A172 (cell line): ENCODE data around the gene CIAO2B. TPM values are rescaled to one million over a fixed set of nuclear protein-coding genes. Genes with fewer than 3 reads are reported as not detected.

Experiments used
- DNase-seq: peaks from one replicate; pipeline ENCODE4 v3.0.0-alpha.2; 2015; ENCODE audit warnings: low spot score
- total RNA-seq: library from RNA; depleted of rRNA; stranded (reverse); fragments of >200 nt; shearing (Covaris generic); gene quantifications from 2 replicates; pipeline ENCODE4 v1.2.3, GENCODE V29; 2014

The CIAO2B gene
- total RNA-seq, 1 experiment from 2014 or later: 150 TPM

- no peak for DNase-seq
Measured at GRCh38 chr16:66920924-66921680, 13.1 kb downstream of the CIAO2B start.

- no peak for DNase-seq
Measured at GRCh38 chr16:66920299-66920590, 14.0 kb downstream of the CIAO2B start.

- DNase-seq: no peak
Measured at GRCh38 chr16:66919569-66920298, 14.5 kb downstream of the CIAO2B start.

- no peak for DNase-seq
Measured at GRCh38 chr16:66918803-66919568, 15.2 kb downstream of the CIAO2B start, which contains the start of gene CDH16. Gene CDH16, minus strand, starts transcription at chr16:66918885. Its CDS starts 820 bp downstream, at chr16:66918065.

GRCh38 chr16:66918355-66918754, 15.8 kb downstream of the CIAO2B start:
- DNase-seq: no peak

GRCh38 chr16:66917741-66918140, 16.5 kb downstream of the CIAO2B start:
- no peak for DNase-seq

GRCh38 chr16:66916518-66916917, 17.7 kb downstream of the CIAO2B start:
- DNase-seq: no peak

GRCh38 chr16:66915041-66915440, 19.2 kb downstream of the CIAO2B start:
- no peak for DNase-seq

GRCh38 chr16:66914541-66914940, 19.7 kb downstream of the CIAO2B start:
- no peak for DNase-seq

- no peak for DNase-seq
Measured at GRCh38 chr16:66913711-66914110, 20.5 kb downstream of the CIAO2B start.

GRCh38 chr16:66913081-66913480, 21.1 kb downstream of the CIAO2B start:
- no peak for DNase-seq

GRCh38 chr16:66911801-66912200, 22.4 kb downstream of the CIAO2B start:
- no peak for DNase-seq

GRCh38 chr16:66911112-66911511, 23.1 kb downstream of the CIAO2B start:
- DNase-seq: no peak

GRCh38 chr16:66910175-66910940, 23.8 kb downstream of the CIAO2B start:
- DNase-seq: no peak

GRCh38 chr16:66908762-66909559, 25.2 kb downstream of the CIAO2B start:
- DNase-seq: no peak

GRCh38 chr16:66908116-66908515, 26.1 kb downstream of the CIAO2B start:
- DNase-seq: no peak

- DNase-seq: no peak
Measured at GRCh38 chr16:66906916-66907836, 27.0 kb downstream of the CIAO2B start.

- DNase-seq: no peak
Measured at GRCh38 chr16:66905633-66906539, 28.3 kb downstream of the CIAO2B start.
